Measurements from ENCODE around the gene POLR3B.

Gene POLR3B

DNA sequence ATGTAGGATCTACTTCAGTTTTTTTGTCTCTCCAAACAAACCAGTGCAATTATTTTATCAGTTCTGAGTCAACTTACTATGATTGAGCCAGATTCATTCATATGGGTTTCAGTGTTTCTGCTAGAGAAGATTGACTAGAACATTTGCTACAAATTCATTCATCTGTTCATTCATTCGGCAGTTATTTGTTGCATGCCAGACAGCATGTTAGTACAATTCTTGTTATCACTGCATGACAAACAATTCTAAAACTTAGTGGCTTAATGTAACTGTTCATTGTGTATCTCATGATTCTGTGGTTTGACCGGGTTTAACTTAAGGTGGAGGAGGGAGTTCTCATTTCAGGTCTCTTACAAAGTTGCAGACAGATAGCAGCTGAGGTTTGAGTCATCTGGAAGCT is 52.3 kb downstream of the POLR3B start:
- Histone ChIP-seq H3K4me2 (no peak overlapping the region), H3K27ac (no peak overlapping the region), H3K36me3 (ENCODE audit: insufficient read depth) (no peaks in the 10 kb centered on the region), H4K20me1 (ENCODE audit: insufficient read depth) (no peaks in the 10 kb centered on the region), H2AFZ (ENCODE audit: low read depth) (no peak overlapping the region), H3K79me2 (ENCODE audit: insufficient read depth, low read depth) (no peaks in the 10 kb centered on the region), H3K4me3 (IDR thresholded peaks at IDR 0.05; ENCODE audit: insufficient read depth, low read depth, low read length) (no peak overlapping the region), H3K4me1 (ENCODE audit: low read depth, poor library complexity, severe bottlenecking) (no peaks in the 10 kb centered on the region), H3K9ac (no peak overlapping the region), H3K27me3 (ENCODE audit: insufficient read depth, low read depth) (no peaks in the 10 kb centered on the region)
- TF ChIP-seq, protein P1, sequence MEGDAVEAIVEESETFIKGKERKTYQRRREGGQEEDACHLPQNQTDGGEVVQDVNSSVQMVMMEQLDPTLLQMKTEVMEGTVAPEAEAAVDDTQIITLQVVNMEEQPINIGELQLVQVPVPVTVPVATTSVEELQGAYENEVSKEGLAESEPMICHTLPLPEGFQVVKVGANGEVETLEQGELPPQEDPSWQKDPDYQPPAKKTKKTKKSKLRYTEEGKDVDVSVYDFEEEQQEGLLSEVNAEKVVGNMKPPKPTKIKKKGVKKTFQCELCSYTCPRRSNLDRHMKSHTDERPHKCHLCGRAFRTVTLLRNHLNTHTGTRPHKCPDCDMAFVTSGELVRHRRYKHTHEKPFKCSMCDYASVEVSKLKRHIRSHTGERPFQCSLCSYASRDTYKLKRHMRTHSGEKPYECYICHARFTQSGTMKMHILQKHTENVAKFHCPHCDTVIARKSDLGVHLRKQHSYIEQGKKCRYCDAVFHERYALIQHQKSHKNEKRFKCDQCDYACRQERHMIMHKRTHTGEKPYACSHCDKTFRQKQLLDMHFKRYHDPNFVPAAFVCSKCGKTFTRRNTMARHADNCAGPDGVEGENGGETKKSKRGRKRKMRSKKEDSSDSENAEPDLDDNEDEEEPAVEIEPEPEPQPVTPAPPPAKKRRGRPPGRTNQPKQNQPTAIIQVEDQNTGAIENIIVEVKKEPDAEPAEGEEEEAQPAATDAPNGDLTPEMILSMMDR (conservative IDR thresholded peaks at IDR 0.05; ENCODE audit: low read depth, low read length) = no peak

DNA sequence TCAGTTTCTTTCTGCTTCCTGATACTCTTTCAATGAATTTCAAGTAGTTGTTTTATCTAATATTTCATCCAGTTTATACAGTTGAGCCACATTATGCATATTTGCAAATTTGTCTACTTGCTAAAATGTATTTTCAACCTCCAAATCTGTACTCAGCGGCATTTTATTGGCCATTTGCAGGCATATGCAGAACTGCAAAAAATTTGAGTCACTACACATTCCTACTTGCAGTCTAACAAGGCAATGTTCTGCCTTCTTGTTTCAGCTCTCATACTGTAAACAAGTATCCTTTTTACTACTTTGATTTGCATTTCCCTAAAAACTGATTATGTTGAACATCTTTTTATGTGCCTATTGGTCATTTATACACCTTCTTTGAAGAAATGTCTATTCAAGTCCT is 55.0 kb downstream of the POLR3B start:
- H2AFZ ChIP-seq (ENCODE audit: low read depth) = no peak overlapping the region
- H3K4me1 ChIP-seq (ENCODE audit: low read depth, poor library complexity, severe bottlenecking) = no peaks in the 10 kb centered on the region
- no peak overlapping the region for H3K4me2 ChIP-seq
- no peak overlapping the region for H3K4me3 ChIP-seq (IDR thresholded peaks at IDR 0.05; ENCODE audit: insufficient read depth, low read depth, low read length)
- H3K36me3 ChIP-seq (ENCODE audit: insufficient read depth) = no peaks in the 10 kb centered on the region
- no peaks in the 10 kb centered on the region for H4K20me1 ChIP-seq (ENCODE audit: insufficient read depth)
- no peak overlapping the region for H3K9ac ChIP-seq
- TF ChIP-seq, protein P1 (conservative IDR thresholded peaks at IDR 0.05; ENCODE audit: low read depth, low read length) = no peak
- H3K79me2 ChIP-seq (ENCODE audit: insufficient read depth, low read depth) = no peaks in the 10 kb centered on the region
- no peaks in the 10 kb centered on the region for H3K27me3 ChIP-seq (ENCODE audit: insufficient read depth, low read depth)
- H3K27ac ChIP-seq = no peak overlapping the region

DNA sequence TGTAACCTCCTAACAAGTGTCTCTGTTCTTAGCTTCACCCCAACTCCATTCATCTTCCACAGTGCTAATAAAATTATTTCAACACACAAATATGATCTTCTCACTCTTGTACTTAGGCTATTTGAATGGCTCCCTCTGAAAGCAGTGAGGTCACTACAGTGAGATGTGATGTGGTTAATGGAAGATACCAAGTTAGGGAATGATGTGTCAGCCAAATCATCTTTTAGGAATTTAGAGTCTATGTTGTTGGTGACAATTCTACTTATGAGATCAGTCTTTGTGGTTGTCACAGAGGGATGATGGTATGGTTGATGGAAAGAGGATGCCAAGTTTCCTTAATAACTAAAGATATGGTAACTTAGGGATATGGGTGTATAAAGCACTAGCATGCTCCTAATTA is 57.6 kb downstream of the POLR3B start:
- no peak overlapping the region for H2AFZ ChIP-seq (ENCODE audit: low read depth)
- H3K4me3 ChIP-seq (IDR thresholded peaks at IDR 0.05; ENCODE audit: insufficient read depth, low read depth, low read length) = no peak overlapping the region
- no peak overlapping the region for H3K27ac ChIP-seq
- no peaks in the 10 kb centered on the region for H3K79me2 ChIP-seq (ENCODE audit: insufficient read depth, low read depth)
- no peaks in the 10 kb centered on the region for H3K36me3 ChIP-seq (ENCODE audit: insufficient read depth)
- H3K27me3 ChIP-seq (ENCODE audit: insufficient read depth, low read depth) = no peaks in the 10 kb centered on the region
- H3K4me1 ChIP-seq (ENCODE audit: low read depth, poor library complexity, severe bottlenecking) = no peaks in the 10 kb centered on the region
- H3K4me2 ChIP-seq = no peak overlapping the region
- no peak overlapping the region for H3K9ac ChIP-seq
- TF ChIP-seq, protein P1 (conservative IDR thresholded peaks at IDR 0.05; ENCODE audit: low read depth, low read length) = no peak
- no peaks in the 10 kb centered on the region for H4K20me1 ChIP-seq (ENCODE audit: insufficient read depth)

DNA sequence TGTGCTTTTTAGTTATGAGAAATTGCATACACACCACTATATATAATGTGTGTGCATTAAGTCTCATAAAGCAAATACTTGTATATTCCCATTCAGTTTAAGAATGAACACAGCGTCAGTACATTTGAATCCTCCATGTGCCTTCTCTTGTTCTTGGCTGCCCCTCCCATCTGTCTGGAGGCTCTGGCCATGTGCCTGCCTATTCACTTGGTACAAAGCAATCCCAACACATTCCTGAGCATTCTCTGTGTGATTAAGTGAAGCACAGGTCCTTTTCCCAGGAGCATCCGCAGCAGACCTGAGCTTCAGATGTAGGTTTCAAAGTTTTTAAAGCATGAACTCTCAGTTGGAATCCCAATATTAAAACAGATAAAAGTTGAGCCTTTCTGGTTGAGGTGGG is 58.7 kb downstream of the POLR3B start:
- H3K9ac ChIP-seq = no peak overlapping the region
- TF ChIP-seq, protein P1 (conservative IDR thresholded peaks at IDR 0.05; ENCODE audit: low read depth, low read length) = no peak
- H3K27me3 ChIP-seq (ENCODE audit: insufficient read depth, low read depth) = no peaks in the 10 kb centered on the region
- no peak overlapping the region for H2AFZ ChIP-seq (ENCODE audit: low read depth)
- H3K4me3 ChIP-seq (IDR thresholded peaks at IDR 0.05; ENCODE audit: insufficient read depth, low read depth, low read length) = no peak overlapping the region
- no peak overlapping the region for H3K4me2 ChIP-seq
- no peaks in the 10 kb centered on the region for H3K4me1 ChIP-seq (ENCODE audit: low read depth, poor library complexity, severe bottlenecking)
- H3K27ac ChIP-seq = no peak overlapping the region
- H4K20me1 ChIP-seq (ENCODE audit: insufficient read depth) = no peaks in the 10 kb centered on the region
- no peaks in the 10 kb centered on the region for H3K36me3 ChIP-seq (ENCODE audit: insufficient read depth)
- H3K79me2 ChIP-seq (ENCODE audit: insufficient read depth, low read depth) = no peaks in the 10 kb centered on the region
